IMR-90 (cell line): ENCODE data around the gene SLC26A6. TPM values are rescaled to one million over a fixed set of nuclear protein-coding genes. Genes with fewer than 3 reads are reported as not detected.

Source experiments
- ATAC-seq: fragments of 200-7000 bp; cut with Tn5 transposase; 2 replicates; pipeline ENCODE4 v1.9.1; 2020; ENCODE audit warnings: low read depth, mild to moderate bottlenecking, moderate library complexity
- BruUV-seq: library from RNA; stranded (reverse); fragments of 400-500 nt; replicated peaks from 2 replicates; lab custom pipeline; 2021; lab: Mats Ljungman, UMichigan
- CTCF ChIA-PET: fragments of 300-600 bp; formaldehyde crosslinking; extraction: SDS; loops from one replicate; lab custom pipeline; 2021; ENCODE audit warnings: antibody characterized with exemption; lab: Yijun Ruan, JAX
- POLR2A ChIA-PET: fragments of 300-600 bp; sonication (Branson Sonifier 250); formaldehyde crosslinking; loops from one replicate; lab custom pipeline; 2022; ENCODE audit warnings: antibody characterized with exemption; ENCODE audit not compliant: unreplicated experiment; lab: Charles Lee
- DNase-seq: peaks from one replicate; pipeline ENCODE4 v3.0.0; 2013
- H2AFZ ChIP-seq: replicated peaks from 2 replicates; pipeline ENCODE3; 2013; ENCODE audit warnings: low read length, mild to moderate bottlenecking; ENCODE audit not compliant: poor library complexity
- H2AK5ac ChIP-seq: 2 replicates; pipeline ENCODE4 v1.6.1; 2013; ENCODE audit warnings: low read depth, low read length, inconsistent platforms
- H2AK9ac ChIP-seq: replicated peaks from 2 replicates; pipeline ENCODE3; 2013; ENCODE audit warnings: mild to moderate bottlenecking, low read depth, low read length, moderate library complexity; ENCODE audit not compliant: poor library complexity
- H2BK120ac ChIP-seq: 2 replicates; pipeline ENCODE4 v1.6.1; 2013; ENCODE audit warnings: low read depth, low read length, inconsistent platforms
- H2BK15ac ChIP-seq: 3 replicates; pipeline ENCODE4 v1.6.1; 2013; ENCODE audit warnings: low read depth, low read length, inconsistent platforms
- H2BK20ac ChIP-seq: 2 replicates; pipeline ENCODE4 v1.6.1; 2013; ENCODE audit warnings: low read depth, mild to moderate bottlenecking, inconsistent platforms, low read length, moderate library complexity
- H2BK5ac ChIP-seq: 2 replicates; pipeline ENCODE4 v1.6.1; 2013; ENCODE audit warnings: mild to moderate bottlenecking, low read depth, low read length, inconsistent platforms; ENCODE audit not compliant: poor library complexity, severe bottlenecking
- H3K14ac ChIP-seq: replicated peaks from 2 replicates; pipeline ENCODE4 v1.6.1; 2013; ENCODE audit warnings: low read depth, low read length, inconsistent platforms
- H3K18ac ChIP-seq: 2 replicates; pipeline ENCODE4 v1.6.1; 2013; ENCODE audit warnings: low read depth, low read length, control low read depth
- H3K23ac ChIP-seq: 2 replicates; pipeline ENCODE4 v1.6.1; 2013; ENCODE audit warnings: low read depth, low read length, inconsistent platforms
- H3K27ac ChIP-seq: 2 replicates; pipeline ENCODE4 v1.5.1; 2013; ENCODE audit warnings: mild to moderate bottlenecking, control low read depth, low read length; ENCODE audit not compliant: insufficient read depth
- H3K27me3 ChIP-seq: 2 replicates; pipeline ENCODE4 v1.6.1; 2013; ENCODE audit warnings: low read length; ENCODE audit not compliant: control insufficient read depth, insufficient read depth
- H3K36me3 ChIP-seq: 2 replicates; pipeline ENCODE4 v1.6.1; 2013; ENCODE audit warnings: low read length, mixed read lengths; ENCODE audit not compliant: control insufficient read depth, insufficient read depth
- H3K4ac ChIP-seq: 2 replicates; pipeline ENCODE4 v1.6.1; 2013; ENCODE audit warnings: low read depth, low read length, inconsistent platforms
- H3K4me1 ChIP-seq: 2 replicates; pipeline ENCODE4 v1.6.1; 2013; ENCODE audit warnings: low read length, mixed read lengths; ENCODE audit not compliant: control insufficient read depth, insufficient read depth
- H3K4me2 ChIP-seq: 2 replicates; pipeline ENCODE4 v1.6.1; 2013; ENCODE audit warnings: low read depth, mild to moderate bottlenecking, control low read depth, low read length, moderate library complexity
- H3K4me3 ChIP-seq: 2 replicates; pipeline ENCODE4 v1.5.1; 2013; ENCODE audit warnings: low read depth, mild to moderate bottlenecking, control low read depth, low read length, moderate library complexity; ENCODE audit not compliant: insufficient read depth
- H3K56ac ChIP-seq: 2 replicates; pipeline ENCODE4 v1.6.1; 2013; ENCODE audit warnings: low read length, inconsistent platforms; ENCODE audit not compliant: insufficient read depth; ENCODE audit errors: extremely low read depth
- H3K79me1 ChIP-seq, 2 experiments: 2 replicates each; pipeline ENCODE4 v1.6.1; 2013; ENCODE audit warnings: low read length in 2 of 2, inconsistent platforms in 1 of 2, low read depth in 1 of 2
- H3K9ac ChIP-seq: 2 replicates; pipeline ENCODE4 v1.6.1; 2013; ENCODE audit warnings: low read depth, low read length, control low read depth
- H3K9me1 ChIP-seq: 2 replicates; pipeline ENCODE4 v1.6.1; 2013; ENCODE audit warnings: low read length, inconsistent platforms; ENCODE audit not compliant: insufficient read depth
- H3K9me3 ChIP-seq: 2 replicates; pipeline ENCODE4 v1.6.1; 2013; ENCODE audit warnings: low read length; ENCODE audit not compliant: control insufficient read depth, insufficient read depth
- H4K20me1 ChIP-seq: 2 replicates; pipeline ENCODE4 v1.6.1; 2013; ENCODE audit warnings: low read length, inconsistent platforms; ENCODE audit not compliant: insufficient read depth
- H4K5ac ChIP-seq: 2 replicates; pipeline ENCODE4 v1.6.1; 2013; ENCODE audit warnings: mild to moderate bottlenecking, low read depth, low read length, control low read depth
- H4K8ac ChIP-seq, 2 experiments: 2 replicates each; pipeline ENCODE4 v1.6.1; 2013; ENCODE audit warnings: low read depth in 2 of 2, low read length in 2 of 2, control low read depth in 1 of 2, inconsistent platforms in 1 of 2
- H4K91ac ChIP-seq: 2 replicates; pipeline ENCODE4 v1.6.1; 2013; ENCODE audit warnings: low read depth, low read length, inconsistent platforms; ENCODE audit not compliant: insufficient read depth
- CEBPB ChIP-seq: IDR thresholded peaks from 2 replicates; pipeline ENCODE4 v1.6.1; 2012; ENCODE audit warnings: low read depth, low read length, improper control_type of control experiment
- ELK1 ChIP-seq: fragments of 150-350 bp; IDR thresholded peaks from 2 replicates; pipeline ENCODE4 v1.6.1; 2016; ENCODE audit warnings: low read depth, mild to moderate bottlenecking, low read length, moderate library complexity, borderline replicate concordance
- FOS ChIP-seq: fragments of 150-350 bp; IDR thresholded peaks from 2 replicates; pipeline ENCODE4 v1.6.1; 2016; ENCODE audit warnings: low read depth, low read length
- MAZ ChIP-seq: IDR thresholded peaks from 2 replicates; pipeline ENCODE4 v1.6.1; 2012; ENCODE audit warnings: low read depth, mild to moderate bottlenecking, low read length, improper control_type of control experiment, moderate library complexity, borderline replicate concordance
- NFE2L2 ChIP-seq: fragments of 150-350 bp; IDR thresholded peaks from 2 replicates; pipeline ENCODE4 v1.6.1; 2016; ENCODE audit warnings: low read depth, mild to moderate bottlenecking, low read length
- POLR2A ChIP-seq: IDR thresholded peaks from 2 replicates; pipeline ENCODE4 v1.6.1; 2012; ENCODE audit warnings: mild to moderate bottlenecking, low read depth, low read length
- RAD21 ChIP-seq: IDR thresholded peaks from 2 replicates; pipeline ENCODE4 v1.6.1; 2012; ENCODE audit warnings: low read length, improper control_type of control experiment
- SMC3 ChIP-seq: fragments of 150-350 bp; IDR thresholded peaks from 2 replicates; pipeline ENCODE4 v1.6.1; 2016; ENCODE audit warnings: low read depth, mild to moderate bottlenecking, antibody characterized with exemption, low read length, moderate library complexity
- USF2 ChIP-seq: fragments of 150-350 bp; IDR thresholded peaks from 2 replicates; pipeline ENCODE4 v1.6.1; 2017; ENCODE audit warnings: mild to moderate bottlenecking, antibody characterized with exemption, low read length, low read depth
- WGBS, 2 experiments: methylation state at CpG; one replicate each; pipeline versions ENCODE4 v1.1.5 to v1.1.7; 2013; ENCODE audit warnings: missing lambda C conversion rate in 2 of 2; ENCODE audit not compliant: insufficient read length in 1 of 2; ENCODE audit errors: extremely low coverage in 2 of 2; 5-methylcytosine and 5-hydroxymethylcytosine counted together
- dilution Hi-C: fragments of 300-500 bp; cut with HindIII; formaldehyde crosslinking; loops from one replicate; pipeline ENCODE4 v1.14.3; 2018; ENCODE audit warnings: low sequenced_read_pairs; ENCODE audit not compliant: unreplicated experiment
- in situ Hi-C: fragments of 300-500 bp; cut with MboI; formaldehyde crosslinking; loops from 3 replicates; pipeline ENCODE4 v1.14.3; 2019; ENCODE audit warnings: low sequenced_read_pairs, inconsistent platforms, mixed read lengths
- intact Hi-C: fragments of 100-400 bp; cut with micrococcal nuclease; formaldehyde crosslinking; loops from 2 replicates; pipeline ENCODE4 v1.10.0; 2022
- polyA plus RNA-seq, 3 experiments: library from polyadenylated mRNA; depleted of rRNA; stranded (reverse); fragments of >200 nt; gene quantifications; 2 replicates each; pipeline ENCODE4 v1.2.3, GENCODE V29; 2012; ENCODE audit warnings: low replicate concordance in 1 of 3
- total RNA-seq: library from RNA; depleted of rRNA; stranded (reverse); fragments of >200 nt; gene quantifications from 2 replicates; pipeline ENCODE4 v1.2.3, GENCODE V29; 2012
- TF ChIP-seq, protein P1 (sequence below): conservative IDR thresholded peaks from 2 replicates; pipeline ENCODE4 v1.5.1; 2012; ENCODE audit warnings: mild to moderate bottlenecking, low read depth, low read length, improper control_type of control experiment

The SLC26A6 gene
- total and polyA plus RNA-seq, 2 of the 4 experiments (the other 2 are of a cell fraction), result 11.8 to 34.3 TPM

GRCh38 chr3:48621461-48621869 is 13.8 kb downstream of the SLC26A6 start, which contains the start of gene TMEM89:
Gene TMEM89, minus strand, starts transcription at chr3:48621769. Its CDS starts 13 bp downstream, at chr3:48621756.
- ATAC-seq, result no peak
- ChIA-PET POLR2A (no interaction called here), CTCF (no interaction called here)

More at GRCh38 chr3:48621461-48621869, 13.8 kb downstream of the SLC26A6 start, which contains the start of gene TMEM89:
- Histone ChIP-seq H3K36me3 (peaks cover 32% of the 10 kb centered on the region), H2BK15ac (no peak within 1 kb of the TSS; the same call in 2 of the 3 replicates), H4K5ac (no peak within 1 kb of the TSS), H4K91ac (no peak within 1 kb of the TSS; the same call in 1 of the 2 replicates), H3K56ac (no peak within 1 kb of the TSS), H3K27ac (no peak within 1 kb of the TSS), H3K23ac (no peak within 1 kb of the TSS), H3K14ac (no peak within 1 kb of the TSS), H2BK120ac (no peak within 1 kb of the TSS), H3K4ac (no peak within 1 kb of the TSS), H3K18ac (no peak within 1 kb of the TSS), H2AFZ (no peak within 1 kb of the TSS), H3K27me3 (no peaks in the 10 kb centered on the region), H3K4me2 (no peak within 1 kb of the TSS), H4K20me1 (no peaks in the 10 kb centered on the region; the same call in 1 of the 2 replicates), H4K8ac (no peak within 1 kb of the TSS), H2BK20ac (no peak within 1 kb of the TSS), H2AK9ac (no peak within 1 kb of the TSS), H3K9ac (no peak within 1 kb of the TSS), H2AK5ac (peak within 1 kb of the TSS; percentile 50; the same call in 1 of the 2 replicates), H3K4me1 (peaks cover 6% of the 10 kb centered on the region), H3K9me3 (peaks cover 9% of the 10 kb centered on the region), H3K9me1 (no peaks in the 10 kb centered on the region), H3K4me3 (no peak within 1 kb of the TSS), H2BK5ac (no peak within 1 kb of the TSS), H3K79me1 (no peaks in the 10 kb centered on the region)
- dilution Hi-C loops (no loop called here), in situ Hi-C loops (no loop called here), intact Hi-C loops (no loop called here)
- DNase-seq, result no peak
- no peak for TF ChIP-seq NFE2L2
- TF ChIP-seq CEBPB, result no peak
- TF ChIP-seq FOS, result no peak
- TF ChIP-seq RAD21, result no peak
- TF ChIP-seq SMC3, result no peak
- no peak for TF ChIP-seq MAZ
- no peak for TF ChIP-seq USF2
- TF ChIP-seq, protein P1, sequence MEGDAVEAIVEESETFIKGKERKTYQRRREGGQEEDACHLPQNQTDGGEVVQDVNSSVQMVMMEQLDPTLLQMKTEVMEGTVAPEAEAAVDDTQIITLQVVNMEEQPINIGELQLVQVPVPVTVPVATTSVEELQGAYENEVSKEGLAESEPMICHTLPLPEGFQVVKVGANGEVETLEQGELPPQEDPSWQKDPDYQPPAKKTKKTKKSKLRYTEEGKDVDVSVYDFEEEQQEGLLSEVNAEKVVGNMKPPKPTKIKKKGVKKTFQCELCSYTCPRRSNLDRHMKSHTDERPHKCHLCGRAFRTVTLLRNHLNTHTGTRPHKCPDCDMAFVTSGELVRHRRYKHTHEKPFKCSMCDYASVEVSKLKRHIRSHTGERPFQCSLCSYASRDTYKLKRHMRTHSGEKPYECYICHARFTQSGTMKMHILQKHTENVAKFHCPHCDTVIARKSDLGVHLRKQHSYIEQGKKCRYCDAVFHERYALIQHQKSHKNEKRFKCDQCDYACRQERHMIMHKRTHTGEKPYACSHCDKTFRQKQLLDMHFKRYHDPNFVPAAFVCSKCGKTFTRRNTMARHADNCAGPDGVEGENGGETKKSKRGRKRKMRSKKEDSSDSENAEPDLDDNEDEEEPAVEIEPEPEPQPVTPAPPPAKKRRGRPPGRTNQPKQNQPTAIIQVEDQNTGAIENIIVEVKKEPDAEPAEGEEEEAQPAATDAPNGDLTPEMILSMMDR, result no peak
- no peak for TF ChIP-seq ELK1
- TF ChIP-seq POLR2A, result no peak
- 90% methylated on average over 8 of the region's 19 CpGs; no CpG with 5 or more reads in 1 of the 2 experiments for WGBS, 2 experiments
- BruUV-seq, result no TSS peak
